ENCODE results near the gene CD247. TPM values are rescaled to one million over a fixed set of nuclear protein-coding genes. Genes with fewer than 3 reads are reported as not detected.

CD247 gene
- total RNA-seq, 1 donor from 2014 or later: not detected

DNA sequence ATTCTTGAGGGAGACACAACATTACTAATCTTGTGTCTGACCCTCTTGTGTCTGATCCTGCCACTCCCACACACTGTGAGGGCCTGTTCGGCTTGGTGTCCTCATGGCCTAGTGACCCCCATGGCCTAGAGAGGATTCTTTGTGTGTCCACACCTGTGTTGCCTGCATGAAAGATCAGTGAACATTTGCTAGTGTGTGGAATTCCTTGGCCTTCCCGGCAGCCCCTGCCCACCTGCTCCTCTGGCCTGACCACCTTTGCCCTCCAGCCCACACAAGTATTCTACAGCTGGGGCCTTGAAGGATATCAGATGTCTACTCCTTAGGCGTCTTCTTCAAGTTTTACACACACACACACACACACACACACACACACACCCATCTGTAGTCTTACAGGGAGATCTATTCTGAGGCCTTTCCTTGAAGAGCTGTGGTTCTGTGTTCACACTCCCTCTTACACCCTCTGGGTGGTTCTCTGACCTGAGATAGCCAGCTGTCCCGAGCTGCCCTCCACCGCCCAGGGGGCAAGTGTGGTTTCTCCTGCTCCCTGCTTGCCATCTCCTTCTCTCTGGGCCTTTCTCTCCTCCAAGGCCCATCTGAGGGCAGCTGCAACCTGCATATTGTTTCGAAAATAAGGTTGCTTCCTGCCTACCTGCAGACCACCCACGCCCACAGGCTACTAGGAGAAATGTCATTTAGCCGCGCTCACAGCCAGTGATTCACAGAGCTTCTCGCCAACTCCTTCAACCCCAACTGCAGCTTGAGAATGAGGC, 45.4 kb downstream of the CD247 start:
- H3K4me3 ChIP-seq (ENCODE audit: low read depth, low read length): no peak overlapping the region
- no peak for TF ChIP-seq CTCF (IDR thresholded peaks at IDR 0.05; ENCODE audit: insufficient read depth, low read length, poor library complexity, severe bottlenecking)
- DNase-seq (ENCODE audit: low read depth): no peak
- no peaks in the 10 kb centered on the region for H3K36me3 ChIP-seq (ENCODE audit: control insufficient read depth, insufficient read depth, low read length)
- H3K27me3 ChIP-seq (ENCODE audit: control insufficient read depth, insufficient read depth, low read length): peaks cover 2% of the 10 kb centered on the region

- Histone ChIP-seq H3K36me3 (ENCODE audit: control insufficient read depth, insufficient read depth, low read length) (no peaks in the 10 kb centered on the region), H3K4me3 (ENCODE audit: low read depth, low read length) (no peak overlapping the region), H3K27me3 (ENCODE audit: control insufficient read depth, insufficient read depth, low read length) (no peaks in the 10 kb centered on the region)
- DNase-seq (ENCODE audit: low read depth): no peak
- no peak for TF ChIP-seq CTCF (IDR thresholded peaks at IDR 0.05; ENCODE audit: insufficient read depth, low read length, poor library complexity, severe bottlenecking)
Measured at GRCh38 chr1:167471568-167471967, 46.8 kb downstream of the CD247 start.

- no peaks in the 10 kb centered on the region for H3K27me3 ChIP-seq (ENCODE audit: control insufficient read depth, insufficient read depth, low read length)
- TF ChIP-seq CTCF (IDR thresholded peaks at IDR 0.05; ENCODE audit: insufficient read depth, low read length, poor library complexity, severe bottlenecking): no peak
Measured at GRCh38 chr1:167469280-167469965, 48.9 kb downstream of the CD247 start.

GRCh38 chr1:167467752-167468151, 50.6 kb downstream of the CD247 start:
- Histone ChIP-seq H3K27me3 (ENCODE audit: control insufficient read depth, insufficient read depth, low read length) (no peaks in the 10 kb centered on the region), H3K4me3 (ENCODE audit: low read depth, low read length) (no peak overlapping the region), H3K36me3 (ENCODE audit: control insufficient read depth, insufficient read depth, low read length) (no peaks in the 10 kb centered on the region)
- no peak for DNase-seq (ENCODE audit: low read depth)
- no peak for TF ChIP-seq CTCF (IDR thresholded peaks at IDR 0.05; ENCODE audit: insufficient read depth, low read length, poor library complexity, severe bottlenecking)

More at GRCh38 chr1:167469280-167469965, 48.9 kb downstream of the CD247 start:
- no peak overlapping the region for H3K4me3 ChIP-seq (ENCODE audit: low read depth, low read length)
- no peaks in the 10 kb centered on the region for H3K36me3 ChIP-seq (ENCODE audit: control insufficient read depth, insufficient read depth, low read length)
- DNase-seq (ENCODE audit: low read depth): no peak

DNA sequence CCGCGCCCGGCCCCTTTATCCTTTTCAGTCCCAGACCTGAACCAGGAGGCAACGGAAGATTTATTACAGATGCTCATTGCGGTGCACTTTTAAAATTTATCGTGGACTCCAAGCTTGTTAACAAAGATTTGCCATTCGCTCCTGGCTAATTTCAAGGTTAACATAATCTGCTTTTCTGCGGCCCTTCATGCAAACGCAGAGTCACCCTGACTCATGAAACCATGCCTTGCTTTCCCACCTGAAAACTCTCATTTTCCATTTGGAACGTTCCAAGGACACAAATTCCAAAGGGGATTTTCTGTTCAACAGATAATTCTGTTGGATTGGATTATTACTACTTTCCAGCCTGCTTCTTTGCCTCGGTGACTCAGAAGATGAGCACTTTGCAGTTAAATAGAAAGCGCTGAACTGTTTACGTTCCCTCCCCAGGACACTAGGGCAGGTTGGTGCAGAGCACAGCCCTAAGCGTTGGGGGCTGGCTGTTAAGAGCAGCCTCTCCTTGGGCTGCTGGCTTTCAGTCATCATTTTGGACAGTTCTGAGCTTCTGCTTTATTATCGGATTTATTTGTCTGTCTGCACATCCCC, 51.1 kb downstream of the CD247 start:
- no peaks in the 10 kb centered on the region for H3K27me3 ChIP-seq (ENCODE audit: control insufficient read depth, insufficient read depth, low read length)
- DNase-seq (ENCODE audit: low read depth): no peak
- TF ChIP-seq CTCF (IDR thresholded peaks at IDR 0.05; ENCODE audit: insufficient read depth, low read length, poor library complexity, severe bottlenecking): no peak
- no peak overlapping the region for H3K4me3 ChIP-seq (ENCODE audit: low read depth, low read length)
- H3K36me3 ChIP-seq (ENCODE audit: control insufficient read depth, insufficient read depth, low read length): no peaks in the 10 kb centered on the region

Data from kidney epithelial cell (primary cell).